Cardiac septum (tissue), 1 donor: Measurements from ENCODE around the gene PCDHB1. TPM values are rescaled to one million over a fixed set of nuclear protein-coding genes. Genes with fewer than 3 reads are reported as not detected.
"Not testable (repeated sequence)": the region's sequence is repeated elsewhere in the genome, so short reads cannot be mapped to it uniquely, and the experiment has no call there.

ENCODE experiments used
- DNase-seq: peaks from one replicate; pipeline ENCODE4 v3.0.0-alpha.2; 2020; ENCODE audit warnings: low spot score
- intact Hi-C: fragments of 100-400 bp; cut with DNase I; formaldehyde crosslinking; loops from one replicate; pipeline ENCODE4 v1.14.0; 2022
- total RNA-seq: library from RNA; stranded (reverse); fragmentation: NEBNext Ultra II Directional; extraction: Animal tissue kit (Norgen Biotek cat#: 25700); gene quantifications from one replicate; pipeline ENCODE4 v1.2.1, GENCODE V29; 2021
- donor health status: DM: no; HTN: no; CAD: no.

PCDHB1 gene
- total RNA-seq, 1 donor from 2014 or later, result not detected

GRCh38 chr5:141051521-141051866 is 320 bp downstream of the PCDHB1 start:
- intact Hi-C loops, result no loop called here

GRCh38 chr5:141077826-141078225 is 26.7 kb downstream of the PCDHB1 start:
- DNase-seq, result no peak
- intact Hi-C loops, result no loop called here

More at GRCh38 chr5:141051521-141051866, 320 bp downstream of the PCDHB1 start:
- DNase-seq, result no peak

GRCh38 chr5:141082228-141082627 is 31.1 kb downstream of the PCDHB1 start:
- no peak for DNase-seq
- intact Hi-C loops, result loop anchor here (10.0 kb wide), 1 partner anchor 483 kb away; no protein-coding TSS in a partner anchor

GRCh38 chr5:141084487-141084989 is 33.4 kb downstream of the PCDHB1 start:
- DNase-seq, result no peak
- intact Hi-C loops, result loop anchor here (10.0 kb wide), 1 partner anchor 480 kb away; no protein-coding TSS in a partner anchor

- intact Hi-C loops, result no loop called here
- DNase-seq, result no peak
These were observed 43.5 kb downstream of the PCDHB1 start, which contains the start of gene PCDHB2 for GRCh38 chr5:141094481-141095262. TSS of gene PCDHB2 (plus strand) at chr5:141094615. CDS start at chr5:141094791, 176 bp downstream.

GRCh38 chr5:141095263-141095641 is 44.1 kb downstream of the PCDHB1 start:
- DNase-seq, result no peak
- intact Hi-C loops, result no loop called here

- intact Hi-C loops, DNase-seq: not testable (repeated sequence)
These were observed 45.0 kb downstream of the PCDHB1 start for GRCh38 chr5:141096181-141096580.

GRCh38 chr5:141096586-141096985 is 45.4 kb downstream of the PCDHB1 start:
- DNase-seq, intact Hi-C loops: not testable (repeated sequence)

GRCh38 chr5:141100243-141100805 is 49.1 kb downstream of the PCDHB1 start, which contains the start of gene PCDHB3:
TSS of gene PCDHB3 (plus strand) at chr5:141100473. CDS start at chr5:141100650, 177 bp downstream.
- intact Hi-C loops, result no loop called here
- no peak for DNase-seq

GRCh38 chr5:141101059-141101458 is 49.9 kb downstream of the PCDHB1 start:
- no peak for DNase-seq
- intact Hi-C loops, result no loop called here

GRCh38 chr5:141102070-141102469 is 50.9 kb downstream of the PCDHB1 start:
- intact Hi-C loops, DNase-seq: not testable (repeated sequence)

GRCh38 chr5:141102471-141102870 is 51.3 kb downstream of the PCDHB1 start:
- intact Hi-C loops, DNase-seq: not testable (repeated sequence)

GRCh38 chr5:141105350-141105749 is 54.2 kb downstream of the PCDHB1 start:
- DNase-seq, result no peak
- intact Hi-C loops, result no loop called here

Other genes with a start within 250 kb of the PCDHB1 start
- gene PCDHA4, start 244.3 kb upstream of the PCDHB1 start, total RNA-seq, result 0.05 TPM
- 0.11 TPM for gene PCDHA5, start 229.8 kb upstream of the PCDHB1 start, total RNA-seq
- 0.11 TPM for gene PCDHA6, start 223.4 kb upstream of the PCDHB1 start, total RNA-seq
- gene PCDHA7, start 217.1 kb upstream of the PCDHB1 start, total RNA-seq, result not detected
- not detected for gene PCDHA8, start 210.2 kb upstream of the PCDHB1 start, total RNA-seq
- gene PCDHA9, start 203.0 kb upstream of the PCDHB1 start, total RNA-seq, result 0.03 TPM
- 0.30 TPM for gene PCDHA10, start 195.5 kb upstream of the PCDHB1 start, total RNA-seq
- gene PCDHA11, start 182.4 kb upstream of the PCDHB1 start, total RNA-seq, result not detected
- 0.05 TPM for gene PCDHA12, start 176.1 kb upstream of the PCDHB1 start, total RNA-seq
- gene PCDHA13, start 169.2 kb upstream of the PCDHB1 start, total RNA-seq, result not detected
- 0.19 TPM for gene PCDHAC1, start 125.1 kb upstream of the PCDHB1 start, total RNA-seq
- gene PCDHAC2, start 84.9 kb upstream of the PCDHB1 start, total RNA-seq, result 0.67 TPM
- 2.4 TPM for gene PCDHB2, start 43.2 kb downstream of the PCDHB1 start, total RNA-seq
- 1.4 TPM for gene PCDHB3, start 49.1 kb downstream of the PCDHB1 start, total RNA-seq
- 1.3 TPM for gene PCDHB4, start 70.4 kb downstream of the PCDHB1 start, total RNA-seq
- gene PCDHB5, start 83.8 kb downstream of the PCDHB1 start, total RNA-seq, result 3.2 TPM
- 0.57 TPM for gene PCDHB6, start 98.7 kb downstream of the PCDHB1 start, total RNA-seq
- 0.67 TPM for gene PCDHB7, start 121.3 kb downstream of the PCDHB1 start, total RNA-seq
- 2.3 TPM for gene PCDHB8, start 126.4 kb downstream of the PCDHB1 start, total RNA-seq
- gene PCDHB16, start 131.0 kb downstream of the PCDHB1 start, total RNA-seq, result 2.2 TPM
- gene PCDHB9, start 135.8 kb downstream of the PCDHB1 start, total RNA-seq, result 1.3 TPM
- gene PCDHB10, start 141.0 kb downstream of the PCDHB1 start, total RNA-seq, result 0.94 TPM
- gene PCDHB11, start 148.3 kb downstream of the PCDHB1 start, total RNA-seq, result 1.9 TPM
- gene PCDHB12, start 157.3 kb downstream of the PCDHB1 start, total RNA-seq, result 1.1 TPM
- gene PCDHB13, start 162.5 kb downstream of the PCDHB1 start, total RNA-seq, result 4.8 TPM
- 4.4 TPM for gene PCDHB14, start 172.0 kb downstream of the PCDHB1 start, total RNA-seq
- gene PCDHB15, start 194.0 kb downstream of the PCDHB1 start, total RNA-seq, result 9.9 TPM